SU-DHL-6 (cell line): ENCODE data around the gene ACAT2.
"Not testable (repeated sequence)": the region's sequence is repeated elsewhere in the genome, so short reads cannot be mapped to it uniquely, and the experiment has no call there.

ENCODE experiments used
- CTCF ChIP-seq: fragments of 200-600 bp; sonication (generic); IDR thresholded peaks from one replicate; pipeline ENCODE4 v1.5.1; 2017; ENCODE audit warnings: antibody characterized with exemption, mild to moderate bottlenecking, low read length, moderate library complexity; ENCODE audit not compliant: insufficient read depth, poor library complexity, severe bottlenecking
- EZH2phosphoT487 ChIP-seq: fragments of 200-600 bp; sonication (generic), shearing (Covaris generic); conservative IDR thresholded peaks from 2 replicates; pipeline ENCODE4 v1.6.1; 2018; ENCODE audit warnings: mild to moderate bottlenecking, antibody characterized with exemption, low read length, moderate library complexity, mixed read lengths

GRCh38 chr6:159816775-159817174 lies 54.9 kb downstream of the ACAT2 start:
- not testable (repeated sequence) for TF ChIP-seq EZH2phosphoT487, CTCF
